ENCODE results near the gene ACAP2.
A peak's percentile ranks its signal among the peaks of the same experiment; 100 is the strongest.

Gene ACAP2

GRCh38 chr3:195284842-195285241, 158.0 kb downstream of the ACAP2 start:
- no peak for DNase-seq

GRCh38 chr3:195282961-195283360, 159.9 kb downstream of the ACAP2 start:
- DNase-seq = no peak

GRCh38 chr3:195274259-195274966, 168.4 kb downstream of the ACAP2 start:
- no peak for DNase-seq

- peak; percentile 92 for DNase-seq
Measured at GRCh38 chr3:195271410-195272243, 171.2 kb downstream of the ACAP2 start.

GRCh38 chr3:195270817-195271409, 171.9 kb downstream of the ACAP2 start, which contains the start of gene XXYLT1:
XXYLT1 (minus strand) TSS chr3:195271159; CDS start chr3:195271058, 101 bp downstream.
- peak; percentile 94 for DNase-seq

GRCh38 chr3:195270079-195270816, 172.6 kb downstream of the ACAP2 start:
- peak; percentile 56 for DNase-seq

GRCh38 chr3:195269375-195270078, 173.3 kb downstream of the ACAP2 start:
- no peak for DNase-seq

- DNase-seq = no peak
Measured at GRCh38 chr3:195268576-195269309, 174.1 kb downstream of the ACAP2 start.

- DNase-seq = no peak
Measured at GRCh38 chr3:195267096-195267495, 175.7 kb downstream of the ACAP2 start.

- no peak for DNase-seq
Measured at GRCh38 chr3:195266428-195266827, 176.4 kb downstream of the ACAP2 start.

- no peak for DNase-seq
Measured at GRCh38 chr3:195265363-195265976, 177.3 kb downstream of the ACAP2 start.

GRCh38 chr3:195263925-195264600, 178.8 kb downstream of the ACAP2 start:
- DNase-seq = no peak

GRCh38 chr3:195263193-195263924, 179.5 kb downstream of the ACAP2 start:
- no peak for DNase-seq

GRCh38 chr3:195261925-195262324, 180.9 kb downstream of the ACAP2 start:
- no peak for DNase-seq

GRCh38 chr3:195260280-195260905, 182.4 kb downstream of the ACAP2 start:
- peak; percentile 49 for DNase-seq

- DNase-seq = peak; percentile 88
Measured at GRCh38 chr3:195259475-195260279, 183.1 kb downstream of the ACAP2 start.

- no peak for DNase-seq
Measured at GRCh38 chr3:195259154-195259474, 183.7 kb downstream of the ACAP2 start.

- peak; percentile 25 for DNase-seq
Measured at GRCh38 chr3:195258449-195259153, 184.2 kb downstream of the ACAP2 start.

Data from CD4-positive, alpha-beta T cell treated with Interleukin-17A for 4 hours (primary cell).